Stimulated activated naive CD8-positive, alpha-beta T cell treated with anti-CD3 and anti-CD28 coated beads, Interleukin-15, Interleukin-2, amounts not matched to agents 100 U/mL and 50 U/mL, for 24 hours (primary cell): Measurements from ENCODE around the gene ZNF184.
A peak's percentile ranks its signal among the peaks of the same experiment; 100 is the strongest.

Source experiments
- ATAC-seq: fragments of 150-1000 bp; cut with Tn5 transposase; one replicate; pipeline ENCODE4 v1.10.0; 2021
- DNase-seq: peaks from one replicate; pipeline ENCODE4 v3.0.0; 2021

Gene ZNF184

DNA sequence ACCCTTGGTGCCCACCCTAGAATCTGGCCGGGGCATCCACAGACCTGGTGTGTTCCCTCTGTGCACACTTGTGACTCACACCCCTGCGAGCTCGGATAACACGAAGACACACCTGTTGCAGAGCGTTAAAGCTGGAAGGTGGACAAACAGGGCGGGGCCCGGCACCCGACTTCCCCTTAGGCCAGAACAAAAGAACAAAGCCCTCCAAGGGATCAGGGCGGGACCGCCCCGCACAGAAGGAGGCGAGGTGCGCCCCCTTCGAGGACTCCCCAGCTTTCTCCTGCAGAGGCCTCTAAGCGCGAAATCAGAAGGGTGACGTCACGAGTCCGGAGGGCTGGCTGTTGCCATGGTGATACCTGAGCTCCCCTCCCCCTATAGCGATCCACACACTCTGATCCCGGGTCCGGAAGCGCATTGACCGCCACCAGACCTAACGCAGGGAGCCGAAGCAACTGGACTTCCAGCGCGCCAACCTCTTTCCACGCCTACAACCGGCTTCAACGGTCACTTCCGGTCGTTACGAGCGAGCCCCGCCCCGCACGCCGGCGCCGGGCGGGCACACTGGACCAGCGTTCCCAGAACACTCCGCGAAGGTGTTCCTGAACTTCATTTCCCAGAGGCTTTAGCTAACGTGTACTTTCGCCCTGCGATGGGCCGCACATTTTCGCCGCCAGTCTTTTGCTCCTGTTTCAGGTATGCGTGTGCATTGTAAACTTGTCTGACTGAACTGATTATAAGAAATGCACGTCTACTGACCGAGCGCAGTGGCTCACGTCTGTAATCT is at the start of gene ZNF184:
Gene ZNF184, minus strand, starts transcription at position 489 of the 784 bp plus-strand sequence. CDS start 811 bp downstream, outside the sequence.
- DNase-seq: peak; percentile 86
- ATAC-seq: peak; percentile 93

DNA sequence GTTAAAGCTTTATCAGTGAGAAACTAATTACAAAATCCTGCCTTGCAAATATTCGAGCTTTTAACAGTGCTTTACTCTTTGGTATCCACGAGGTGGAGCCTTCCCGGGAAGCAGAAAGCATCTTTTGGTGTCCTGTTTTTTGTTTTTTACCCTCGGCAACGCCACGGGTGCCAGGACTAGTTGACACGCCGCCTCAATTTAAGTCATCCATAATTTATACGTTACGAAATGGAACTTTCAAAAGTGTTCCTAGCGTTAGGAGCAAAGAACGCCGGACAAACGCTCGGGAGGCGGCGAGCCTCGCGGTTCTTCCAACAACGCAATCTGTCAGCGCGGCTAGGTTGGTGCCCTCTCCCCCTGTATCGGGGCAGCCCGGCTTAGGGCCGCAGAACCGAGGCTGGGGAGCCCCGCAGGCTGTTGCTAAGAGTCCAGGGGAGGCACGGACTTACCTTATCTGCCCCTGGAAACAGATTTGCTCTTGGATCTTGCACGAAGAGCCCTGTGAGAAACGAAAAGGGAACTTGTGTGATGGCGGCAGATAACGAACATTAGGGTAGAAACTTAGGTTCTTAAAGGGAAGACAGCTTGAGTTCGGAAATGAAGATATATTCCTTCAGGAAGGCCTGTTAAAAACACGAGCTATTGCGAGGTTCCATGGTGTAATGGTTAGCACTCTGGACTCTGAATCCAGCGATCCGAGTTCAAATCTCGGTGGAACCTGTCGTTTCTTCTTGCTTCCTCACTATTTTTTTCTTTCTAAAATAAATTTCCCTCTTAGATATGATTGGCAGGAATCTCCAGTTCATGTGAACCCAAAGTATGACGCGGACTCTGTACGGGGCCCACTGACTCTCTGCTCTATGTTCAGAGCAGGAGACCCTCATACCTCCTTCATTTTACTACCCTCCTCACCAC is 46.2 kb upstream of the ZNF184 start:
- DNase-seq: peak; percentile 69
- peak; percentile 86 for ATAC-seq

DNA sequence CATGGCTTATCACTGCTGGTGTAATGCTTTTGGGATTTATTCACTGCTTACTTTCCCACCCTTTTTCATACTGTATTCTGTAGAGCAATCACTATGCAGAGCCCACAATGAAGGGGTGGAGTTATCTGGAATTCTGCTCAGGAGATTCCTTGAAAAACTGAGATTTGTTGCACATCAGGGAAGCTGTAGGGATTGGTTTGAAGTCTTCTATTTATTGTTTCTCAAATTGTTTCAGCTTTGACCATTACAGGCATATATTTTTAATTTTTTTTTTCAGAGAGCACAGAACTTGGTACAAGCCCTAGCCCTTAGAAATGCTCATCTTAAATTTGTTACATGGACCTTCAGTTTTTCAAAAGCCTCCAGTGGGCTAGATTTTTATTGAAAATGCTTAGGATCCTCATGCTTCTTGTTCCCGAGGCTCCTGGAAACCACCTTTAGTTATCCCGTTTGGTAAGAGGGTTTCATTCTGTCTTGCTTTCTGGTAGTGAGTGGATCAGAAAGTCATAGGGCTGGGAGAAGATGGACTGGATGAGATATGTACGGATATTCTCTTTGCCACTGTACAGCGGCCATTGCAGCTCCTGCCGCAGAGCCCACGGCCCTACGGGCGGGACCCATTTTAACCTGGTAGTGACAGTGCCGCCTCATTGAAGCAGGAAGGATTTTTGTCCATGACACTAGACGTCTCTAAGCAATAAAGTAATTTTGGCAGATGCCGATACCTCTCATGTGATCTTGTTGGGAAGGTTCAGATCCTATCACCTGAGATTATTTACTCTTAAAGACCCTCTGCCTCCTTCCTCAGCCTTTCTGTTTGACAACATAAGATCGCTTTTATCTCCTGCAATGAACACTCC is 45.3 kb upstream of the ZNF184 start:
- DNase-seq (no peak), ATAC-seq (peak; percentile 29)

DNA sequence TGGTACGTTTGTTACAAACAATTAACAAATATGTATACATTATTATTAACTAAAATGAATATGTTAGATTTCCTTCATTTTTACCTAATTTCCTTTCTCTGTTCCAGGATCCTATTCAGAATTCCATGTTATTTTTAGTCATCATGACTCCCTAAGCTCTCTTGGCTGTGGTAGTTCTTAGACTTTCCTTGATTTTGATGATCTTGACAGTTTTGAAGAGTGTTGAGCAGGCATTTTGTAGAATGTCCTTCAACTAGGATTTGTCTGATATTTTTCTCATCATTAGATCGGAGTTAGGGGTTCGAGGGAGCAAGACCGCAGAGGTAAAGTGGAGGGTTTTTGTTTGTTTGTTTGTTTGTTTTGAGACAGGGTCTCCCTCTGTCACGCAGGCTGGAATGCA is 44.3 kb upstream of the ZNF184 start:
- DNase-seq (no peak), ATAC-seq (no peak)

DNA sequence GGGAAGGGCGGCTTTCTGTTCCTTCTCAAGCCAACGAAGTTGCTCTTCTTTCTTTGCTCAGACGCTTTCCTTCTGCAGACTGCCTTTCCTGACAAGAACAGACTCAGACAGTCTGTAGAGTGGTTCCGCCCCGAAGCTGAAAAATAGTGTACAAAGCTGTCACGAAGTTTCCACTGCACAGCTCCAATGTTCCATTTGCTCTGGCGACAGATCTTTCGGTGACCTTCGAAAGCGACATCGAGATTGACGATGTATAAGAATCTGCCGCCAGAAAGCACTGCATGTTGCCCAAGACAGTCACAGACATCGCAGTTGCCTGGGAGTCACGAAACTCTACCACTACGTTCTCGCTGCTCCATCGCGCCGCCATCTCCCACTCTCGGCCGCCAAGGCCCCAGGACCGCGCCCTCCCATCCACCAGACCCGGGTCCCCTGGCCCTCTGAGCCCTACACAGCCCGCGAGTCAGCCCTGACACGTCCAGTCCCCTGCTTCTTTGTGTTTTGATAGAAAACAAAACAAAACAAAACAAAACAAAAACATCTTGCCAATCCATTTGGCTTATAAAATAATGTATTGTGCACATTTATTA is 42.1 kb upstream of the ZNF184 start:
- DNase-seq: no peak
- no peak for ATAC-seq

DNA sequence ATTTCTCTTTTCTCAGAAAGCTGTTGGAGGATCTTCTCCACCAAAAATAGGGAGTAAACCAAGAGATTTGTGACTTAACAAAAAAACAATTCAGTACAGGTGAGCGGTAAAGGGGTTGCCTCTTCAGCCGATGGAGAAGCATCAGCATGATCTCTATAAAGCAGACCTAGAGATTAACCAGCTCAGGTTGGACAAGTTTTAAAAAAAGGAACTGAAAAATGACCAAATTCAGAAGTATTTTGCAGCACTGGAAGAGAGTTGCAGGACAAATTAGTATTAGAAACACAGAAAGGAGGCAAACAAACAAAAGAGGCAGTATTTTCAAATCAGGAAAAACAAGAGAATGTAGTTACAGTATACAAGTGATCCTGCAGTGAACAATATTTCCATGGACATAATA is 39.6 kb upstream of the ZNF184 start:
- DNase-seq (no peak), ATAC-seq (no peak)

DNA sequence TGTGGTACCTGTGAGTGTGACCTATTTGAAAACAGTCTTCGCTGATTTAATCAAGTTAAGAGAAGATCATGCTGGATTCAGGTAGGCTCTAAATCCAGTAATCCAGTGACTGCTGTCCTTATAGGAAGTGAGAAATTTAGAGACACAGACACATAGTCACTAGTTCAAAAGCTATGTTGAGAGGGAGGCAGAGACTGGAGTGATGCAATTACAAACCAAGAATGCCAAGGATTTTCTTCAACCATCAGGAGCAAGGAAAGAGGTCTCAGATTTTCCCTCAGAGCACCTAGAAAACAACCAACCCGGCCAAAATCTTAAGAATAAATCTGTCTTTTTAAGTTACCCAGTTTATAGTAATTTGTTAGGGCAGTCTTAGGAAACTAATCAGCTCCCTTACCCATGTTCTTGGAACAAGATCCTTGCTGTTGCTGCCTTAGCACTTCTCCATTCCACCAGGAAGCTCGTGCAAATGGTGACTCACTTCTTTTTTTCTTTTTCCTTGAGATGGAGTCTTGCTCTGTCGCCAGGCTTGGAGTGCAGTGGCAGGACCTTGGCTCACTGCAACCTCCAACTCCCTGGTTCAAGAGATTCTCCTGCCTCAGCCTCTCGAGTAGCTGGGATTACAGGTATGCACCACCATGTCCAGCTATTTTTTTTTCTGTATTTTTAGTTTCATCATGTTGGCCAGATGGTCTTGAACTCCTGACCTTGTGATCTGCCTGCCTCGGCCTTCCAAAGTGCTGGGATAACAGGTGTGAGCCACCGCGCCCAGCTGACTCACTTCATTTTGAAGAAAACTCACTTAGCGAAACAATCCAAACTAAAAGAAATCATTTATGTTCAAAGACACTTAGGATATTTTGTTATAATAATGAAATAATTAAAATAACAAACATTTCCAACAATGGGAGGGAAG is 34.4 kb upstream of the ZNF184 start:
- DNase-seq (no peak), ATAC-seq (no peak)

DNA sequence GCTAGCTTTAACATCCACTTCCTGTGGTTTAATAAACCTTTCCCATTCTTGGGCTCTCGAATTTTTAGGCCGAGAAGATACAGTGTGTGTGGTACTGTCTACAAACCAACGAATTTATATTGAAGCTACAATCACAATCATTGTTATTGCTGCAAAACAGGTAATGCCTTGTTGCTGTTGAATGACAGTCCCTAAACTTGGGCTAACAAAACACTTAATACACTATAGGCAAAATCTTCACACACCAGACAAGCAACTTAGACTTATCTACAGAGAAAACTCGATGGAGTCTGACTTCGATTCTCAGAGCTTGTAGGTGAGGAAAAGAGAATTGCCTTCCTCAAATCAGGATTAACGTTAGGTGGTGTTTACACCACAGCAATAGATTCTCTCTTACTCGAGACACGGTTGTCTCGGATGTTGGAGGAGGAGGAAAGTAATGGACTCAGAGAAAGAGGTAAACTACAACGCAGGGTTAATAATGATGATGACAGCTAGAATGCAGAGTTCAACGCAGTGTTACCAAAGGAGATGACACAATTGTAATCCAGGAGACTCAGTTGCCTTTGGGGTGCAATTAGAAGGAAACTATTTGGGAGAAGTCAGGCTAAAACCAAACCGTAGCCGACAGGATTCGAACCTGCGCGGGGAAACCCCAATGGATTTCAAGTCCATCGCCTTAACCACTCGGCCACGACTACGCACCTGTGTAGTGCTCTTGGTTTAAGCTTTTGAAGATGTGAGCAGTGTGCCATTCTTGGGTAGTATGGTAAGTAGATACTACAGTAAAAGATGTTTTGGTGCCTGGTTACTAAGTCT is 32.5 kb upstream of the ZNF184 start:
- peak; percentile 66 for DNase-seq
- peak; percentile 57 for ATAC-seq

DNA sequence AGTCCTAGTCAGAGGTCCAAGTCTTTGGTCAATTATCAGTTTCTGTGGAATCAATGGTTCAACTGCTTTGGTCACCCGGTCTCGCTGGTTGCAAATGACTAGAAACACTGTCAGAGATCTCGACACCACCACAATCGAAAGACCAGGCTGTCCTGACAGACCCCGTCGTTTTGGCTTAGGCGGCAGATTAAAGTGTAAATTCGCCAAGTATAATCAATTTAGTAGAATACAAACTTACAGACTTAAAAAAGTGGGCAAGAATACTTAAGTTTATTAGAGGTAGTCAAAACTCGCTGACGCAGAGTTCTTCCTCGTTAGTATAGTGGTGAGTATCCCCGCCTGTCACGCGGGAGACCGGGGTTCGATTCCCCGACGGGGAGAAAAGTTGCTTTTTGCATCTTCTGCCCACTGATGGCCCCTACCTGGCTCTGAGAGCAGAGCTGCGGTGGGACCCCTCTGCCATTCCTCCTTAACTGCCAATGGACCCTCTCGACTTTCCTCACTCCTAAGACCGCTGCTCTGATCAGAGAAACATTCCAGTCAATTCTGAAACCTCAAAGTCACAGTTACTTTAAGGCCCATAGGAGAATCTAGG is 30.6 kb upstream of the ZNF184 start:
- DNase-seq (peak; percentile 86), ATAC-seq (peak; percentile 59)

DNA sequence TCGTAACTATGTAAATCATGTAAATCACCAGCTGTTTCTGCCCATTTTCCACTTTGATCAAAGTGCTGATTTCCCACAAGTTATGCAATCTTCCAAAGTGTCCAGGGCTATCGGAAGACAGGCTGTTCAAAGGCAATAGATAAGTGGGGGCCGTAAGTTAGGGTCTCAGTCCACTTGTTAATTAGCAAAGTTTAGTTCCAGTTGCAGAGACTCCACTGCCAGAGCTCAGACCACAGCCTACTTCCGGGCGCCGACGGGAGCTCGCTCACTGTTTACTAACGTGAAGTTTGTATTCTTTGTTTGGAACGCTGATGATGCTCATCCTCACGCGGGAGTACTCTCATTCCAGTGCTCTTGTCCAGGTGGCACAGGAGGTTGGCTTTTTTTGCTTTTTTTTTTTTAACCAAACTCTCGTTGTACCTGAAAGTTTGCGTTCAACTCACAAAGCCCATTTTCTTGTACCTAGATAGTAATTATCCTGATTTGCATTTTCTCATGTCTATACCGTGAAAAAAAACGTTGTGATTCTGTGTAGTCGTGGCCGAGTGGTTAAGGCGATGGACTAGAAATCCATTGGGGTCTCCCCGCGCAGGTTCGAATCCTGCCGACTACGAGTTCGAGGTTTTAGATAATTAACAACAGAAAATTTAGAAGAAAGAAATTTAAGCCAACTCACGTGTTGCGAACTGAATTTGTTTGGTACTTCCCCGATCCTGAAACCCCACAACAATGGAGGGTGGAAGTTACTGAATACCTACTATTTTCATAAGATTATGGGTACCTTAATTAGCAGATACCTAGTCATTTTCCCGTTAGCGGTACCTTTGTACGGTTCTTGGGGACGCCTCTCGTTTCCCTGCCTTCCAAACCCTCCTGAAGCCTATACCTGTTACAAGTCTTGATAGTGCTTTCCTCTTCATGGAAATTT is 29.9 kb upstream of the ZNF184 start:
- peak; percentile 77 for DNase-seq
- ATAC-seq: peak; percentile 74

DNA sequence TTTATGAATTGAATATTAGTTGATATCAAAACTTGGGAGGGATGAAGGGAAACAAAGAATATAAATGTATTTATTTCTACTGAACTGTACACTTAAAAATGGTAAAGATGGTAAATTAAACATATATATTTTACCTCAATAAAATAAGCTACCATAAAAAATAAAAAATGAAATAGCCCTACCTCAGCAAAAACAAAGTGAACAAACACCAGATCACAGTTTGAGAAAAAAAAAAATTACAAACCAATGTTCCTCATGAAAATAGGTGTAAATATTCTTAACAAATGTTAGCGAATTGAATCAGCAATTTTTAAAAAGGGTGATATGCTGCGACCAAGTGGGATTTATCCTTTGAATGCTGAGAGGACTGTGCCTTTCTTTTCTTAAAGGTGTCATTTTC is 28.3 kb upstream of the ZNF184 start:
- DNase-seq (no peak), ATAC-seq (no peak)

DNA sequence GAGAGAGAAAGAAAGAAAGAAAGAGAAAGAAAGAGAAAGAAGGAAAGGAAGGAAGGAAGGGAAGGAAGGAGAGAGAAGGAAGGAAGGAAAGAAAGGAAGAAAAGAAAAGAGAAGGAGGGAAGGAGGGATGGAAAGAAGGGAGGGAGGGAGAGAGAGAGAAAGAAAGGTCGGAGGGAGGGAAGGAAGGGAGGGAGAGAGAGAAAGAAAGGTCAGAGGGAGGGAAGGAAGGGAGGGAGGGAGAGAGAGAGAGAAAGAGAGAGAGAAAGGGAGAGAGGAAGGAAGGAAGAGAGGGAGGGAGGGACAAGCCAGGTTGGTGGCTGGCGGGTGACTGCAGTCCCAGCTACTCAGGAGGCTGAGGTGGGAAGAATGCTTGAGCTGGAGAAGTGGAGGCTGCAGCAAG is 27.3 kb upstream of the ZNF184 start:
- ATAC-seq (no peak), DNase-seq (no peak)

DNA sequence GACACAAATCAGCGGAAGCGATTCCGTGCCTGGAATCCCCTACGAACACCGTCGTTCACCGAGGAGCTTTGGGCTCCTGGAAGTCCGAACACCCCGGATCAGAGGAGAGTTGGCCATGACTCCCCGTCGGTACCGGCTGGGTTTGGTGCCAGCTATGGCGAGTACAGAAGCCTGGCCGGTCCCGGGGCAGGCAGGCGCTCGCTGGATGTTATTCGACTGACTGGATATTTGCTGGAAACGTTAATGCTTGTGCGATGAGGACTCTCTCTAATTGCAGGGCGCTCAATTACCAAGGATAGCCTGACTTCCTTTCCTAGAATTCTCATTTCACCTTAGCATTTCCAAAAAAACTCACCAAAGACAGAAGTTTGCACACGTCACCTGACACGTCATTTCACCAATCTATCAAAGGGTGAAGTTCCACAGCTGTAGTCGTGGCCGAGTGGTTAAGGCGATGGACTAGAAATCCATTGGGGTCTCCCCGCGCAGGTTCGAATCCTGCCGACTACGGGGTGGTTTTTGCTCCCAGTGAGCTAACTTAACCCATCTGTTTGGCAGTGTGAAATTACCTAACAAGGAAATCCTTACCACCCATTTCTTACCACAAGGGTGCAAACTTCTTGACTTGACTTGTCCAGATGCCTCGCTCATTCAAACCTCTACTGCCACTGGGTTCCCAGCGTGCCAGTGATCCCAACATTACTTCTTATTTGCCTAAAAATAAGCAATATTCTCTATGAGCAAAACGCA is 22.7 kb upstream of the ZNF184 start:
- peak; percentile 98 for ATAC-seq

DNA sequence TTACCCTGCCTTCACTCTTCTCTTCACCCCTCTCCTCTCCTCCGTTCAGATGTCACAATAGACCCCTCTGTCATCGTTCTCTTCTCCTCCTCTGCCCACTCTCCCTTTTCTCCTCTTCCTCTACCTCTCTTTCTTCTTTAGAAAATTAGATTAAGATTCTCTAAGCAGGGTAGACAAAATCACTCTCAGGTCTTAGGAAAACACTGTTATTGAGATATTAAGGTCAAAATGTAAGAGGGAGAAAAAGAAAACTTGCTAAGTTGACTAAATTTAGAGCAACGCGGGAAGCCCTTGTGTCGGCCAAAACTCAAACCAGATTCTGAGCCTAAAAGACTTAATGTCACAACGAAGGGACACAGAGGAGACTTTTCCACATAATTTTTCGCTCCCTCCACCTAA is 22.1 kb upstream of the ZNF184 start:
- DNase-seq: no peak
- no peak for ATAC-seq

More for the DNA sequence above, 22.7 kb upstream of the ZNF184 start:
- peak; percentile 81 for DNase-seq

DNA sequence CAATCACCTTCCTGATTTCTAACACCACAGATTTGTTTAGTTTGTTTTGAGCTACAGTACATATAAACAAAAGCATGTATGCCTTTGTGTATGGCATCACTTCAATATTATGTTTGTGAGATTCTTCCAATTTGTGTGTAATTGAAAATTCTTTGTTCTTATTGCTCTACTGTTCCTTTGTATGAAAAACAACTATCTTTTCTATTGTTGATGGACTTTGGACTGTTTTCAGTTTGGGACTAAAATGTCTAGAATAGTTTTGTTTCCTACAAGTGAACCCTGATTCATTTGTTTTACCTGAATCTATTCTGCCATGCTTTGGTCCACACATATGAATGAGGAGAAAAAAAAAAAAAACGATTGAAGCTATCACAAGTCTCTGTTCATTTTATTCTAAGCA is 21.2 kb upstream of the ZNF184 start:
- ATAC-seq: no peak
- DNase-seq: no peak

DNA sequence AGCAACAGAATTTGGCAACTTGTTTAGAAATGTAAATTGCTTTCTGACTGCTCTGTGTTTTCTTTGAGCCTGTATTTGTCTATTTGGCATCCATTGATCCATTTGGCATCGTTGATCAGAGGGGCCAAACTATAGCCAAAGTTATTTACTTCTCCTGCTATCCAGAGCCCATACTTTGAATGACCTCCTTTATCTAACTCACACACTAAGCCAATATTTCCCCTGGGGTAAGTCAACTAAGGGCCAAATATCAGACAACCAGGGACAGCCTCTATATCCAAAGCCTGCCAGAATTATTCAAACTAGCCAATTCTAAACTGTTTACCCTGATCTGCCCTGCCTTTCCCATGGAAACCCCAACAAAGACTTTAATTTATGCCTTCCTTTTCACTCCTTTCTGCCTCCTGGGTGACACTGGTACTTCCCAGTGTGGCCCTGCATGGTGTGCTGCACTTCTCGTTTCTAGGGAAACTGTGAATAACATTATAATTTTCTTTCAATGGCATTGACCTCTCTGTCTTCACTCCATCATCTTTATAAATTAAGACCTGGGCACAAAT is 19.8 kb upstream of the ZNF184 start:
- DNase-seq (no peak), ATAC-seq (no peak)
